Panc1 (cell line): ENCODE data around the gene GMPR2.

Source experiments
- POLR2AphosphoS5 ChIP-seq: IDR thresholded peaks from 2 replicates; pipeline ENCODE4 v1.6.1; 2012; ENCODE audit warnings: mild to moderate bottlenecking, low read depth, low read length, moderate library complexity
- TF ChIP-seq, protein P1 (sequence below): fragments of 450-650 bp; IDR thresholded peaks from 2 replicates; pipeline ENCODE4 v1.5.1; 2017; ENCODE audit warnings: mild to moderate bottlenecking

DNA sequence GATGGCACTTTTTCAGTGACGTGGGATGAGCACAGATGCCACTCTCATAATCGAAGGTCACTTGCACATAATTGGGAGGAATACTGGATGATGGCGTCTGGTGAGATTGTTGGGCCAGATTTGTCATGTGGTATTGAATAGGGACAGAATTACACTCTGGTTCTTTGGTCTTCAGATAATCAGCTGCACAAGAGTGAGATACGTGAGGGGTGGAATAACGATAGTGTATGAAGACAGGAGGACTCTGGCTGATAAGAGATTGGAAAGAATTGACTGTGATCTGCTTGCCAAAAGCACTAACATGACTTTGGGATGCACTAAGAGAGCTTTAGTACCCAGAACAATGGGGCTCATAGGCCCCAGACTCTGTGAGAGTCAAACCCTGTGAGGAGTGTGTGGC is 45.7 kb downstream of the GMPR2 start:
- TF ChIP-seq, protein P1, sequence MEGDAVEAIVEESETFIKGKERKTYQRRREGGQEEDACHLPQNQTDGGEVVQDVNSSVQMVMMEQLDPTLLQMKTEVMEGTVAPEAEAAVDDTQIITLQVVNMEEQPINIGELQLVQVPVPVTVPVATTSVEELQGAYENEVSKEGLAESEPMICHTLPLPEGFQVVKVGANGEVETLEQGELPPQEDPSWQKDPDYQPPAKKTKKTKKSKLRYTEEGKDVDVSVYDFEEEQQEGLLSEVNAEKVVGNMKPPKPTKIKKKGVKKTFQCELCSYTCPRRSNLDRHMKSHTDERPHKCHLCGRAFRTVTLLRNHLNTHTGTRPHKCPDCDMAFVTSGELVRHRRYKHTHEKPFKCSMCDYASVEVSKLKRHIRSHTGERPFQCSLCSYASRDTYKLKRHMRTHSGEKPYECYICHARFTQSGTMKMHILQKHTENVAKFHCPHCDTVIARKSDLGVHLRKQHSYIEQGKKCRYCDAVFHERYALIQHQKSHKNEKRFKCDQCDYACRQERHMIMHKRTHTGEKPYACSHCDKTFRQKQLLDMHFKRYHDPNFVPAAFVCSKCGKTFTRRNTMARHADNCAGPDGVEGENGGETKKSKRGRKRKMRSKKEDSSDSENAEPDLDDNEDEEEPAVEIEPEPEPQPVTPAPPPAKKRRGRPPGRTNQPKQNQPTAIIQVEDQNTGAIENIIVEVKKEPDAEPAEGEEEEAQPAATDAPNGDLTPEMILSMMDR = no peak
- no peak for TF ChIP-seq POLR2AphosphoS5
